SW480 (cell line): ENCODE data around the gene TSC2.

Experiments used
- DNase-seq: peaks from one replicate; pipeline ENCODE4 v3.0.0-alpha.2; 2016; ENCODE audit warnings: low spot score

Gene TSC2

DNA sequence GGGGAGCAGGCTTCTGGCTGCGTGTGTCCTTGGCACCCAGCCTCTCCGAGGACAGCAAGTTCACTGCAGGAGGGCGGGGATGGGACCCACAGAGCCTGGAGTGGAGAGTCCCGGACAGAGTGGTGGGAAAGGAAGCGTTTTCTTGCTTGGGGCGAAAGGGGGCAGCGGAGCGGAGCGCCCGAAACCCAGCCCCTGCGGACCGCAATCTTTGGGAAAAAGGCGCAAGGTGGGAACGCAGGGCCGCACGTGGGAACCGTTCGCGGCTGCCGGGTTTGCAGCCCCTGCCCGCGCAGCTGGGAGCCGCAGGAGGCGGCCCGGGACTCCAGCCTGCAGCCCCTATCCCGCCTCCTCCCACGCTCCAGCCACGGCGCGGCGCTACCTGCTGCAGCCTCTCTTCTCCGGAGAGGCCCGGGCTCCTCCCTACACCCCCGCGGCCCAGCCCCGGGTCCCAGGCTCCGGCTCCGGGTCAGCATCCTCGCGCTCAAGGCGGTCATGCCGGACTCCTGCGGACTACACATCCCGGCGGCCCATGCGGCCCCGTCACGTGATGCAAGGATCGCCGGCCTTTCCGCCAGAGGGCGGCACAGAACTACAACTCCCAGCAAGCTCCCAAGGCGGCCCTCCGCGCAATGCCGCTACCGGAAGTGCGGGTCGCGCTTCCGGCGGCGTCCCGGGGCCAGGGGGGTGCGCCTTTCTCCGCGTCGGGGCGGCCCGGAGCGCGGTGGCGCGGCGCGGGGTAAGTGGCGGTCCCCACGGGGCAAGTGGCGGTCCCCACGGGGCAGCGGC is at the start of gene TSC2, which contains the start of gene NTHL1:
Gene TSC2, plus strand, starts transcription at position 656 of the 786 bp plus-strand sequence. CDS start 631 bp downstream, outside the sequence.
Gene NTHL1, minus strand, starts transcription at position 505 of the 786 bp plus-strand sequence. Its CDS starts 11 bp downstream, at position 494.
- peak; percentile 94 for DNase-seq

DNA sequence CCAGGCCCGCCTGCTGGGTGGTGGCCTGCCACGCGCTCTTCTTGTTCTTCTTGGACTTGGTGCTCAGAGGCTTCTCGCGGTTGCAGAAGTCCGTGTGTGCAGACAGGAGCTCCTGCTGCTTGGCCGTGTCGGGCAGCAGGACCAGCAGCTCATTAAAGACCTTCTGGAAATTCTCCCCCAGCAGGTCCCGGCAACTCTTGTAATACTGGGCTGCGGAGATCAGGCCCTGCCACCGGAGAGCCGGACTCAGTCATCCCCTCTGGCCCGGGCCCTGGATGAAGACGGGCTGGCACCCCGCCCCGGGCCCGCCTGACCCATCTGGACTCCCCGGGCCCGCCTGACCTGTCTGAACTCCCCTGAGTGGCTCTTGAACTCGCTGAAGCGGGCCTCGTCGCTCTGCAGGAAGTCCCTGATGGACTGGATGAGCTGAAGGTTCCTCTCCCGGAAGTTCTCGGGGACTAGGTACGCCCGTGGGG is 49.4 kb upstream of the TSC2 start:
- no peak for DNase-seq

DNA sequence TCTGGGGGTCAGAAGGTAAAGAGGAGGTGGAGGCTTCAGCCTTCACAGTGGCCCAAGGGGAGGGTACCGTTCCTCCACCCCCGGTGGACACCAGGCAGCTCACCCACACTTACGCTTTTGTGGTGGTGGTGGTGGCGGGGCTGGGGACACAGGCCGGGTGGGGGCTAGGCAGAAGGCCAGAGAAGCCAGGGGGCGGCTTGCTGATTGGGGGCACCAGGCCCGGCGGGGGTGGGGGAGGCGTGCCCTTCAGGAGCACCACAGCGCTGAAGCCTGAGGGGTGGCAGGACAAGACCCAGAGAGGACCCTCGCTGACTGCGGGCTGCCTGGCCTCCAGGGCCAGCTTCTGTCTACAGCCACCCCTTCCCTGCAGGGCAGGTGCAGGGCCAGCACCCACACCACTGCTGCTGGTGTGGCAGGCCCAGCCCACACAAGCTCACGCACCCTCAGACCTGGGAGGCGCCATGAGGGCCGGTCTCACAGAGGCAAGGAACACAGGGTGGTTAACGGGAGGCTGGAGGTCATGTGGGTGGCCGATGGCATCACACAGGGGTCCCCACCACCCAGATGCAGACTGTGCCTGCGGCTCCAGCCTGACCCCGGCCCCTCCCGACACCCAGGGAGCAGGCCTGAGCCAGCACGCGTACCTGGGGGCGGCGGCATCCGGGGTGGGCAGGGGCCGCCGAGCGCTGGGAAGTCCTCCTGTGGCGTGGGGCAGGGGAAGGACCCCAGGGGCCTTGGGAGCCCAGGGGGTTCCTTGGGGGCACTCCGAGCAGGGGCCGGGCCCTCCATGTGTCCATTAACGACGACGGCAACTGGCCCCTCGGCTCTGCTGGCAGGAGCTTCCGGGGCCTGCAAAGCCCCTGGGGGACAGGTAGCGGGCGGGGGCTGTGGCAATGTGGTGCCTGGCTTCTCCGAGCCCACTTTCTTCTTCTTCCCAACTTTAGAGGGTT is 48.7 kb upstream of the TSC2 start:
- DNase-seq = no peak

DNA sequence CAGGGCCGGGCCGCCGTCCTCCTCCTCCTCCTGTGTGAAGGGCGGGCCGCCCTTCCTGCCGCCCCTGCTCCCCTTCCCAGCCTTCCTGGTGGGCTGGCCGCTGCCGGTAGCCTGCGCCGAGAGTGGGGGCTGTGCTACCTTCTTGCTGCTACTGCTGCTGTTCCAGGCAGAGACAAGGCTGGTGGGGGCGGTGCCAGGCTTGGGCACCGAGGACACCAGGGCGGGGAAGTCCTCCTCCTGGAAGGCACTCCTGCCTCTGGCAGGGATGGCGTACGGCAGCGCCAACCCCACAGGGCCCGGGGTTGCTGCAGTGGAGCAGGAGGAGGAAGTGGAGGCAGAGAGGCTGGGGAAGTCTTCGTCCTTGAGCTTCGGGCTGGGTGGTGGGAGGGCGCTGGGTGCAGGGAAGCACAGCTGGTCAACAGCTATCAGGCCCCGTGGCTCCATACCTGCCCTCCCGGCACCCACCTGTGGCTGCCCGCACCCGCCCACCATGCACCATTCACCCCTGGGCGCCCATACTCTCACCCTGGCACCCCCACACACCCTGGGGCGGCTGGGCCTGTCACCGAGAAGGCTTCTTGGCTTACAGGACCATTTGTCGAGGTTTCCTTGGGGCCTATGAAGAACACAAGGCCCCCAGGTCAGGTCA is 47.8 kb upstream of the TSC2 start:
- no peak for DNase-seq

DNA sequence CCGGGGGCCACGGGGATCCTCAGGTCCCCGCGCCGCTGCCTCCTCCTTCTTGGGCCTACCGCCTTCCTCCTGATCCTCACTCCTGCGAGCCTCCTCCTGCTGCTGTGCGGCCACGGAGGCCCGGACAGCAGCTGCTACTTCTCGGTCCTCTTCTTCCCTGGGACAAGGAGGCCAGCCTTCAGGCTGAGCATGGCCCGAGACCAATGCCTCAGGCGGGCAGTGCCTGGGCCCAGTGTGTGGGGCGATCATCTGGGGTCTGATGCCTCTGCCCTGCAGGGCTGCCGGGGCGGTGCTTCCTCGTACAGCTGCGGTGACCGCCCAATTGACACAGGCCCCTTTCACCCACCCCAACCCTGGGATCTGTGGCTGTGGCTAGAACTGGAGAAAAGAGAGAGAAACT is 46.8 kb upstream of the TSC2 start:
- DNase-seq = no peak

DNA sequence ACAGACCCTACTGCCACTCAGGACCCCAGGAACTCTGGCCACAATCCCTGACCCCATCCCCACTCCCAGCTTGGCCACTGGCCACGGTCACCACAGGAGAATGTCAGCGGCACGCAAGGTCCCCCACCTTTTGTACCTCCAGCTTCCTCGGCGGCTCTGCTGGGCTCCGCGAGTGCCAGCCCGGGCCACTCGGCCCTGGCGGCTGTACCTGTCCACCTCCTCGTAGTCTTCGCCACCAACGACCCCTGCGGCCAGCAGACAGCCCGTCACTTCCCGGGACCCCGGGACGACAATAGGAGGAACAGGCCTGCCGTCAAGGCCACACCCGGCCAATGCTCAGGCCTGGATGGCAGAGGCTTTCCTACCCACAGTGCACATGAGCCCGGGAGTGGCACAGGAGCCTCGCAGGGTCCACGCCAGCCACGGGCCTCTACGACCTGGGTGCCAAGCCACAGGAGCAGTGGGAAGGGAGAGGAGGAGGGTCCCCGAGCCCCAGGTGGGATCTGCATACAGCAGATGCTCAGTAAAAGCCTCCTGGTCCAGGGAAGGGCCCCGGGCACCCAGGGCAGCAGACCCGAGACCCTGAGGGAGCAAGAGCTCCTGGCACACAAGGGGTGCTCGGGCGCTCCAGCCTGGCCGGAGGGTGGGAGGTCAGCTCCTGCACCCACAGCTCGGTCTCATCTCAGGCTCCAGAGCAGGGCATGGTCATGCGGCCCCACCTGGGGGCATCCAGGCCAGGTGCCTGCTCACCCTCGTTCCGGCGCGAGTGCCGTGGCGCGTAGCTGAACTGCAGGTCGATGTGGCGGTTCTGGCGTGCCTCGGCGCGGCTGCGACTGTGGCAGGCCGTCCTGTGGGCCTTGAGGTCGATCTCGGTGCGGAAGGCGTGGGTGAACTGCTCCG is 46.1 kb upstream of the TSC2 start:
- DNase-seq = no peak

DNA sequence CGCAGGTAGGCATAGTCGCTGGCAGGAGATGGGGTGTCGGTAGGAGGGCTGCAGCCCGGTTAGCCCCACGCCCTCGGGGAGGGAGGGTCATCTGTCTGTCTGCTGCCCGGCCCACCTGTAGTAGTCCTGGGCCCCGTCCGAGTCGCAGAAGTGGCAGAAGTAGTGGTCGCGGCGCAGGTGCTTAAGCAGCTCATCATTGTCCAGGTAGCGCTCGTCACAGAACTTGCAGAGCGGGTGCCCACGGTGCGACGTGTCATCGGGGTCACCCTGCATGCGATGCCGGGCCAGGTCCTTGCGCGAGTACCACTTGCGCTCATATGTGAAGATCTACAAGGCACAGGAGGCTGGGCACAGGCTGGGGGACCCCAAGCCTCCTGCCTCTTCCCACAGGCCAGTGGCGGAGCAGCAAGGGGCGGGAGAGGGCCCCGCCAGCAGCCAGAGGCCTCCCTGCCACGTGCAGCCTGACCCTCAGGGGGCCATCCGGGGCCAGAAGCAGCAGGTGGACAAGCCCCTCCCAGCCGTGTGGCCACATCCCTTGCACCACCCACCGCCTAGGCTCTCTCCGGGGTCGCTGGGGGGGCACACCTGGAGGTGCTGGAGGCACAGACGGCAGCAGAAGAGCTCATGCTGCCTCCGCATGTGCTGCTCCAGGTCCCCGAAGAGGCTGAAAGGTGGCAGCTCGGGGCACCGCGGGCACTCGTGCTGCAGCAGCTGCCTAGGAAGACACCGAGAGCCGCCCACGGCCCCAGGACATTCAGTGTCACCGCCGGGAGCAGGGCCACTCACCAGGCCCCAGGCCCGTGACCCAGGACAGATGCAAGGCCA is 45.2 kb upstream of the TSC2 start:
- no peak for DNase-seq

DNA sequence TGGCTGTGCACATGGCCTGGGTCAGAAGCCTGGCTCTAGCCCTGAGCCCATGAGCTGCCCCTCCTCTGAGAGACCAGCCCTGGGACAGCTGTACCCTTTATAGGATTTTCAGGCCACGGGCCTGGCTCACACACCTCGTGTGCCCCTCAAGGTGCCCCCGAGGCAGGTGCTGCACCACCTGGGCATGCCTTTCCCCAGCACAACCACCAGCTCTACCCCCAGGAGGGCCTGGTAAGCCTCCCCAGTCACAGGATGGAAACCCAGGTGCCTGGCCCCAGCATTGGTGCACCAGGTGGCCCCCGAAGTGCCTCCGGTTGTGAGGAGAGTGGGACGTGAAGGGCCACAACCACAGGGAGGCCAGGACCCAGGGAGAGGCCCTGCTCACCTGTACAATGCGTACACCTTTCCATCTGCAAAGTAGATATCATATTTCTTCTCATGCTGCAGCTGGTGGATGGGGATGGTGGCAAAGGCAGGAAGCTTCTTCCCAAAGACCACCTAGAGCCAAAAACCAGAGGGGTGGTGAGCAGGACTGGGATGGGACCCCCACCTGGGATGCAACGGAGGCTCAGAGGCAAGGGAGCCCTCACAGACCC is 44.5 kb upstream of the TSC2 start:
- no peak for DNase-seq

DNA sequence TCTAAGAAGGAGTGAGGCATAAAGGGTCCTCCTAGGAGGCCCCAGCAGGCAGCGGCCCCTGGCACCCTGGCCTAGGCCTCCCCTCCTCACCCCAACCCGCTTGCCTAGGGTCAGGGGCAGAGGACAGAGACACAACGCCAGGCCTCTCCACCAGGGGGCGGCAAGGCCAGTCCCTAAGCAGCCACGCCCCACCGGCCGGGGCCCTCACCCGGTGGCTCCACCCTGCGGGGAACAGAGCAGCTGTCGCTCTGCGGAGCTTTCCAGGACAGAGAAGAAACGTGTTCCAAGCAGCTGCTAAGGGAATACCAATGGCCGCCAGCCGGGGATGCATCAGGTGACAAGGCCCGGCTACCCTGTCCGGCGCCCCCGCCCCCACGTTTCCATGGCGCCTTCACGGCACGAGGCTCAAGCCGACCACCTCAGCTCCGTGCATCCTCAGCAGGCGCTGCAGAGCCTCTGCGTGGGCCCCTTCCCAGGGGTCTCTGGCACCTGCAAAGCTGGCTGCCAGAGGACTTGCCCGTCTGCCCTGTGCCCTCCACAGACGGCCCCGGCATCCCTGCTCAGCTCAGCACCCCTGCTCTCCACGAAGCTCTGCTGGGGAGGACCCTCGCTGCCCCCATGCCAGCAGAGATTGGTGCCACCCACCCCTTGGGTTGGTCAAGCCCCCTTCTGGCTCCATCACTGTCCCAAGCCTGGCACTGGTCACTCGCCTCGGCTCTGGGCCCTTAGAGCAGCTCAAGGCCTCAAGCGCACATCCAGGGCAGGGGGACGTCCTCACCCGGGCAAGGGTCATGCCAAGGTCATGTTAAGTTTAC is 43.8 kb upstream of the TSC2 start:
- peak; percentile 88 for DNase-seq

DNA sequence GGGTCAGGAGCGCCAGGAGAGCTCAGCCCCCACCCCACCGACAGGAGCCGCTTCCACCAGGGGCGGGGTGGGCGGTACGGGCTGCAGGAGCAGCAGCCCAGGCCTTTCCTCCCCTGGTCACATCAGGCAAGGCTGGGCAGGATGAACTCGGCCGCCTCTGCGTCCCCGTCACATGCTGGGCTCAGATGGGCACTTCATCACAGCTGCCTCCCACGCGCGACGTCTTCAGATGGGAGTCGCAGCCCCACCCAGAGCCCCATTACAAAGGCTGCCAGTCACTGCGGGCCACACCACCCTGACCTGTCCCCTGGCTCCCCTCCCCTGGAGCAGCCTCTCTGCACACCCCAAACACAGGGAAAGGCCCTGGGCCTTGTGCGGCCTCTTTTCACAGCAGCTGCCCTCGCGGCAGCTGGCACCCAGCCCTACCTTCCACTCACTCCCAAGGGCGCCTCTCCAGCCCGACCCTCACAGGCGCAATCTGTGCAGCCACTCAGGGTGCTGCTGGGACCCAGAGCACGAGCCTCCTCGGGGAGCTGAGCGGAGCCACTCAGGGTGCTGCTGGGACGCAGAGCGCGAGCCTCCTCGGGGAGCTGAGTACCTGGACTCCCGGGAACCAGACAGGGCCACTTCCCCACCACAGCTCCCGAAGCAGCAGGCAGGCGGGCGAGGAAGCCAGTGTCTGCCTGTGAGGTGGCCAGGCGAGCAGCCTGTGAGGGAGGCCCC is 42.8 kb upstream of the TSC2 start:
- DNase-seq = no peak

DNA sequence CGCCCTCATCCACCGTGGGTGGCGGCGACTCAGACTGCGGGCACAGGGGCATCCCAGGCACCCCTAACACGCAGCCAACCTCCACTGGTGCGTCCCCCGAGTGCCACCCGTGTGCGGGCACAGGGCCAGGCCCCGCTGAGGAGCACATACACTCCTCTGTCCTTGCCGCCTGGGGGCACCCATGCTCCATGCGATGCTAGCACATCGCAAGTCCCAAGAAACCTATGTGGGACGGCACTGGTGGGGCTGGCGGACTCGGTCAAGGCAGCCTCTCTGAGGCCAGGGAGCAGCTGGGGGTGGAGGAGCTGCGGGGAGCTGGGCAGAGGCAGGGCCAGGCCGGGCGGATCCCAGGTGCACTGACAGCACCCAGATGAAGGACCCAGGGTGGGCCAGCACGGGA is 42.1 kb upstream of the TSC2 start:
- DNase-seq = no peak

DNA sequence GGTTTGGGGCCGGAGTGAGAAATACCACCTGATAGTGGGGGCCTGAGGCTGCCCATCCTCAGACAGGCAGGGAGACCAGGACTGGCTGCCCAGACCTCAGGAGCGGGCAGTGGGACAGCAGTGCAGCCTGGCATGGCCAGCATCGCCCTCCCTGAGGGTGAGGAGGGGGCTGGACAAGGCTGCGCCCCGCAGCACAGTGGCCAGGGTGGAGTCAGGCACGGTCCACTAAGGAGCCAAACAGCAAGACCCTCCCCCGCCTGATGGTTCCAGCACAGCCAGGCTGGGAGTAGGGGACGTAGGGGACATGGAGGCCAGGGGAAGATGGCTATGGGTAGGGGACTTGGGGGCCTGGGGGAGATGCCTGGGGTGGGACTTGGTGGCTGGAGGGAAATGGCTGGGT is 41.5 kb upstream of the TSC2 start:
- no peak for DNase-seq

DNA sequence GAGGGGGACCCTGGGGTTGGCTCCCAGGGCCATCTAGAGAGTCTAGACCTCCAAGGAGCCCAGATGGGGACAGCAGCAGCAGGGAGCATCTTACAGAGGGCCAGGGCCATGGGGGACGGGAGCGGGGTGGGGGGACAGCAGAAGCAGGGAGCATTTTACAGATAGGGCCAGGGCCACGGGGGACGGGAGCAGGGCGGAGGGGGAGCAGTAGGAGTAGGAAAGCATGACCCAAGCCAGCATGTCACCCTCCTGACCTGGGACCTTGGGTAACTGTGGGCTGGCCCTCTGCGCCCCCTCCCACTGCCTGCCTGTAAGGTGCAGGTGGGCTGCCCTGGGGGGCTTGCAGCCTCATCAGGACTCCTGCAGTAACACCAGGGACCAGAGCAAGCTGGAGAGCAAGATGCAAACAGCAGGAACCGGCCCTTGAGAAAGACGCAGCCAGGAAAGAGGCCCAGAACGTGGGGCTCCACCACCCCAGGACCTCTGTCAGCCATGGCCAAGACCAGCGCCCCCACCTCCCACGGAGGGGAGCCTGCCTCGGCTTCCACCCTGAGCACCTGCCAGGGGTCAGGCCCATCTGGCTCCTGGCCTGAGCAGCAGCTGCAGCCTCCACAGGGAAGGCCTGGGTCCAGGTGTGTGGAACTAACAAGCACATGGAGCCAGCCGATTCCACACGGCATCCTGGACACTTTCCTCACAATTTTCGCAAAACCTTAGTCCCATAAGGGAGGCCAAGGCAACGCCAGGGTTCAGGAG is 40.5 kb upstream of the TSC2 start:
- DNase-seq = no peak

DNA sequence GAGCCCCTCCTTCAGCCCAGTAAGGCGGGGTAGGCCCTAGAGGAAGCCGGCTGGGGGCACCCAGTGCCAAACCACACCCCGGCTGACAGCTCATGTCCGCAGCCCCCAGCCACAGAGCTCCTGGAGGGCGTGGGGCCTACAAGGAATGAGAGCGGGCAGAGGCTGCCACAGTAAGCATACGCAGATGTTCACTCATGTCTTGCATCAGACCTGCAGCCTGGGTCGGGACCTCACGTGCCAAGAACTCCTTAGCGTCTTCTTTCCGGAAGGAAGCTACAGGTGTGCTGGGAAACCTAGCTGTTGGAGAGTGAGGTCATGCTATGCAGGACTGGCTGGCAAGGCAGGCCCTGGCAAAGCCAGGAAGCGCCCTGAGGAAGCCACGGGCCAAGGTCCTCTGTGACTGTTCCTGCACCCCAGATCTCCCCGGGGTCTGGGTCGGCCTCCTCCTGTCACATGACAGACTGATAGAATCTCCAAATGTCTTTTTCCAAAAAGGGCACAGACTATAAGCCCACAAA is 39.7 kb upstream of the TSC2 start:
- DNase-seq = peak; percentile 56

DNA sequence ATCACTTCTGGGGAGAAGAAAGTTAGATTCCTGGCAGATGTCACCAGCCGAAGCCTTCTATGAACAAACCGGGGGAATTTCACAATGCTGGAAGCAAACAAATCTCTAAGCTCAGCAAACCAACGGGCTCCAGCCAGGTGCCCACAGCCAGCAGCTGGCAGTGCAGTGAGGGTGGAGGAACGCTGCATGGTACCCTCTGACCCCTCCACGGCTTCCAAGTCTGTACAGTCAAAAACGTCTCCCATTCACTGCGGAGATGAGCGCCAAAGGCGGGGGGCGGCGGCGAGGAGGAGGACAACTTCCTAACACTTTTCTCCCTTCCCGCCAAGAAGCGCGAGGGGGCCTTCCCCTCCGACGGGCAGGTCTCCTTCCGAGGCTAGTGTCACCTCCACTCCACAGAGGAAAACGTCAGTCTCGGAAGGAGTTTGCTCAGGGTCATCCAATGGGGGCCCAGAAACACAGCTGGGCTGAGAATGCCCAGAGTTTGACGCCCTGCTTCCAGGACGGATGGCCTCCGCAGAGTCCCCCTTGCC is 39.1 kb upstream of the TSC2 start:
- DNase-seq = no peak

DNA sequence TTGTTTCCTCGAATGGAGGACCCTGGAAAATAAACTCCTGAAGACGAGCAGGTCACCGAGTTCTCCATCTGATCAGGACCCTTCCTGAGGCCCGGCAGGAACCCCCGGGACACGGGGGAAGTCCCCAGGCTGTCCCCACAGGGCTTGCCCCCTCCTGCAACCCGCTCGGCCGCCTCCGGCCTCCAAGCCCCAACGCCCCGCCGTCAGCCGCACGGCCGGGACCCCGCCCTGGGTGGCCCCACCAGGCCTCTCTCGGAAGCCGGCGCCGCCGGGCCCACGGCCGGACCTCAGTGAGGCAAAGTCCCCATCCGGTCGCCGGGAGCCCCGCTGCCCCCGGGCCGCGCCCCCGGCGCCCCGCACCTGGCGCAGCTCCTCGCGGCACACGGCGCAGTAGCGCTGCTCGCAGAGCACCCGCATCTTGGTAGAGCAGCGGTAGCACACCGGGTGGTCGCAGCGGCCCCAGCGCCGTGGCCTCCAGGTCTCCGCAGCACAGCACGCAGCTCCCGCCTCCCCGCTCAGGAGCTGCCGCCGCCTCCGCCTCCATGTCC is 38.5 kb upstream of the TSC2 start:
- DNase-seq = no peak
